Karpas-422 (cell line): Measurements from ENCODE around the gene FRMD6. TPM values are rescaled to one million over a fixed set of nuclear protein-coding genes. Genes with fewer than 3 reads are reported as not detected.

Source experiments
- DNase-seq: peaks from one replicate; pipeline ENCODE4 v3.0.0-alpha.2; 2015
- H2AFZ ChIP-seq: fragments of 200-600 bp; sonication (generic); 2 replicates; pipeline ENCODE4 v1.6.1; 2014; ENCODE audit warnings: antibody characterized with exemption, low read length, mixed read lengths
- H3K27ac ChIP-seq: fragments of 200-600 bp; sonication (generic); 2 replicates; pipeline ENCODE4 v1.5.1; 2014; ENCODE audit warnings: mild to moderate bottlenecking, low read length, moderate library complexity
- H3K27me3 ChIP-seq: fragments of 200-600 bp; sonication (generic); 2 replicates; pipeline ENCODE4 v1.6.1; 2014; ENCODE audit warnings: low read length, mixed read lengths
- H3K36me3 ChIP-seq: fragments of 200-600 bp; sonication (generic); 2 replicates; pipeline ENCODE4 v1.6.1; 2014; ENCODE audit warnings: low read length, mixed read lengths; ENCODE audit not compliant: insufficient read depth
- H3K4me1 ChIP-seq: fragments of 200-600 bp; sonication (generic); 2 replicates; pipeline ENCODE4 v1.6.1; 2014; ENCODE audit warnings: mild to moderate bottlenecking, low read length, mixed read lengths
- H3K4me2 ChIP-seq: fragments of 200-600 bp; sonication (generic); 2 replicates; pipeline ENCODE4 v1.6.1; 2014; ENCODE audit warnings: low read length, low read depth, mild to moderate bottlenecking; ENCODE audit not compliant: poor library complexity, severe bottlenecking
- H3K4me3 ChIP-seq: fragments of 200-600 bp; sonication (generic); 2 replicates; pipeline ENCODE4 v1.5.1; 2014; ENCODE audit warnings: mild to moderate bottlenecking, antibody characterized with exemption, low read length, mixed read lengths
- H3K79me2 ChIP-seq: fragments of 200-600 bp; sonication (generic); 2 replicates; pipeline ENCODE4 v1.6.1; 2014; ENCODE audit warnings: mild to moderate bottlenecking, low read length, mixed read lengths
- H3K9ac ChIP-seq: fragments of 200-600 bp; sonication (generic); 2 replicates; pipeline ENCODE4 v1.6.0; 2014; ENCODE audit warnings: low read length
- H3K9me2 ChIP-seq: fragments of 200-600 bp; sonication (generic), shearing (Covaris generic); replicated peaks from 2 replicates; pipeline ENCODE4 v1.6.0; 2014; ENCODE audit warnings: mild to moderate bottlenecking, low read length, moderate library complexity; ENCODE audit not compliant: insufficient read depth
- H3K9me3 ChIP-seq: fragments of 300-700, 200-600 bp; sonication (generic); 2 replicates; pipeline ENCODE4 v1.6.1; 2014; ENCODE audit warnings: low read length, mixed read lengths
- H4K20me1 ChIP-seq: fragments of 200-600 bp; sonication (generic); 2 replicates; pipeline ENCODE4 v1.6.1; 2014; ENCODE audit warnings: mild to moderate bottlenecking, antibody characterized with exemption, low read length, low read depth; ENCODE audit not compliant: insufficient read depth
- total RNA-seq: library from RNA; depleted of rRNA; stranded (reverse); fragments of >200 nt; shearing (Covaris generic); gene quantifications from 2 replicates; pipeline ENCODE4 v1.2.3, GENCODE V29; 2014; ENCODE audit warnings: low replicate concordance

FRMD6 gene
- total RNA-seq, 1 experiment from 2014 or later, result 0.37 TPM

GRCh38 chr14:51660741-51661140 lies 9.0 kb downstream of the FRMD6 start:
- DNase-seq, result no peak
- Histone ChIP-seq H3K27me3 (no peaks in the 10 kb centered on the region), H4K20me1 (no peaks in the 10 kb centered on the region), H3K4me1 (no peaks in the 10 kb centered on the region), H3K9me2 (no peaks in the 10 kb centered on the region), H3K9ac (no peak overlapping the region), H3K79me2 (no peaks in the 10 kb centered on the region), H3K27ac (no peak overlapping the region), H3K4me2 (no peak overlapping the region), H3K36me3 (no peaks in the 10 kb centered on the region), H2AFZ (no peak overlapping the region), H3K9me3 (no peaks in the 10 kb centered on the region), H3K4me3 (no peak overlapping the region)

GRCh38 chr14:51661504-51661903 lies 9.8 kb downstream of the FRMD6 start:
- Histone ChIP-seq H3K9me2 (no peaks in the 10 kb centered on the region), H3K36me3 (no peaks in the 10 kb centered on the region), H3K4me3 (no peak overlapping the region), H3K9me3 (no peaks in the 10 kb centered on the region), H3K9ac (no peak overlapping the region), H3K27ac (no peak overlapping the region), H4K20me1 (no peaks in the 10 kb centered on the region), H3K4me1 (no peaks in the 10 kb centered on the region), H3K4me2 (no peak overlapping the region), H2AFZ (no peak overlapping the region), H3K27me3 (no peaks in the 10 kb centered on the region), H3K79me2 (no peaks in the 10 kb centered on the region)
- no peak for DNase-seq

- Histone ChIP-seq H3K9me2 (no peaks in the 10 kb centered on the region), H3K79me2 (no peaks in the 10 kb centered on the region), H3K27ac (no peak overlapping the region), H3K4me1 (no peaks in the 10 kb centered on the region), H3K4me3 (no peak overlapping the region), H3K9ac (no peak overlapping the region), H3K27me3 (no peaks in the 10 kb centered on the region), H3K4me2 (no peak overlapping the region), H3K9me3 (no peaks in the 10 kb centered on the region), H3K36me3 (no peaks in the 10 kb centered on the region), H2AFZ (no peak overlapping the region), H4K20me1 (no peaks in the 10 kb centered on the region)
- DNase-seq, result no peak
Observed at GRCh38 chr14:51663783-51664326, 12.1 kb downstream of the FRMD6 start.

GRCh38 chr14:51666070-51666469 lies 14.4 kb downstream of the FRMD6 start:
- Histone ChIP-seq H4K20me1 (no peaks in the 10 kb centered on the region), H3K27me3 (no peaks in the 10 kb centered on the region), H2AFZ (no peak overlapping the region), H3K4me2 (no peak overlapping the region), H3K79me2 (no peaks in the 10 kb centered on the region), H3K4me3 (no peak overlapping the region), H3K9me3 (no peaks in the 10 kb centered on the region), H3K36me3 (no peaks in the 10 kb centered on the region), H3K9ac (no peak overlapping the region), H3K4me1 (no peaks in the 10 kb centered on the region), H3K27ac (no peak overlapping the region), H3K9me2 (no peaks in the 10 kb centered on the region)
- DNase-seq, result no peak

- Histone ChIP-seq H3K4me1 (no peaks in the 10 kb centered on the region), H3K79me2 (no peaks in the 10 kb centered on the region), H4K20me1 (no peaks in the 10 kb centered on the region), H3K9me3 (no peaks in the 10 kb centered on the region), H3K36me3 (no peaks in the 10 kb centered on the region), H3K4me3 (no peak overlapping the region), H3K27ac (no peak overlapping the region), H3K4me2 (no peak overlapping the region), H3K9me2 (no peaks in the 10 kb centered on the region), H3K9ac (no peak overlapping the region), H3K27me3 (no peaks in the 10 kb centered on the region), H2AFZ (no peak overlapping the region)
- DNase-seq, result no peak
Observed at GRCh38 chr14:51666826-51667225, 15.1 kb downstream of the FRMD6 start.

GRCh38 chr14:51668870-51669269 lies 17.2 kb downstream of the FRMD6 start:
- no peak for DNase-seq
- H3K79me2 ChIP-seq, result no peaks in the 10 kb centered on the region

GRCh38 chr14:51674294-51675002 lies 22.7 kb downstream of the FRMD6 start:
- H3K9me2 ChIP-seq, result no peaks in the 10 kb centered on the region
- H2AFZ ChIP-seq, result no peak overlapping the region
- no peak overlapping the region for H3K27ac ChIP-seq
- no peaks in the 10 kb centered on the region for H3K79me2 ChIP-seq
- H3K4me2 ChIP-seq, result no peak overlapping the region
- H3K4me3 ChIP-seq, result no peak overlapping the region
- no peaks in the 10 kb centered on the region for H4K20me1 ChIP-seq
- no peak for DNase-seq
- H3K36me3 ChIP-seq, result no peaks in the 10 kb centered on the region
- H3K4me1 ChIP-seq, result no peaks in the 10 kb centered on the region
- no peaks in the 10 kb centered on the region for H3K9me3 ChIP-seq
- no peak overlapping the region for H3K9ac ChIP-seq
- no peaks in the 10 kb centered on the region for H3K27me3 ChIP-seq

More at GRCh38 chr14:51668870-51669269, 17.2 kb downstream of the FRMD6 start:
- H3K4me3 ChIP-seq, result no peak overlapping the region
- no peak overlapping the region for H2AFZ ChIP-seq
- H3K27ac ChIP-seq, result no peak overlapping the region
- H3K9ac ChIP-seq, result no peak overlapping the region
- H3K9me2 ChIP-seq, result no peaks in the 10 kb centered on the region
- H3K36me3 ChIP-seq, result no peaks in the 10 kb centered on the region
- no peaks in the 10 kb centered on the region for H3K9me3 ChIP-seq
- no peak overlapping the region for H3K4me2 ChIP-seq
- H4K20me1 ChIP-seq, result no peaks in the 10 kb centered on the region
- H3K27me3 ChIP-seq, result no peaks in the 10 kb centered on the region
- H3K4me1 ChIP-seq, result no peaks in the 10 kb centered on the region

- no peak overlapping the region for H2AFZ ChIP-seq
- H3K4me3 ChIP-seq, result no peak overlapping the region
- no peaks in the 10 kb centered on the region for H3K9me2 ChIP-seq
- no peaks in the 10 kb centered on the region for H3K36me3 ChIP-seq
- no peak for DNase-seq
- no peak overlapping the region for H3K27ac ChIP-seq
- H3K4me1 ChIP-seq, result no peaks in the 10 kb centered on the region
- no peaks in the 10 kb centered on the region for H3K27me3 ChIP-seq
- no peak overlapping the region for H3K4me2 ChIP-seq
- H3K9me3 ChIP-seq, result no peaks in the 10 kb centered on the region
- no peaks in the 10 kb centered on the region for H4K20me1 ChIP-seq
- no peak overlapping the region for H3K9ac ChIP-seq
- H3K79me2 ChIP-seq, result no peaks in the 10 kb centered on the region
Observed at GRCh38 chr14:51676549-51676948, 24.8 kb downstream of the FRMD6 start.
